Left renal pelvis (tissue), 4 donors: ENCODE data around the gene AKAP6. TPM values are rescaled to one million over a fixed set of nuclear protein-coding genes. Genes with fewer than 3 reads are reported as not detected.

Experiments used
- DNase-seq, 4 donors: peaks; one replicate each; pipeline ENCODE4 v3.0.0-alpha.2; 2013; ENCODE audit warnings: low read depth in 4 of 4, low spot score in 3 of 4
- polyA plus RNA-seq, 4 donors: library from polyadenylated mRNA; unstranded; fragments of 120-200 nt; gene quantifications; one replicate each; pipeline ENCODE4 v1.2.1, GENCODE V29; 2013; ENCODE audit not compliant: insufficient read length in 4 of 4

Gene AKAP6
- 1 to 10 TPM; 1.3 to 3.2 (median 2.2) TPM for polyA plus RNA-seq

- no peak for DNase-seq
Measured at GRCh38 chr14:32329146-32329545, at the start of gene AKAP6. Gene AKAP6, plus strand, starts transcription at chr14:32329298. Its CDS starts 104,196 bp downstream, at chr14:32433494.

GRCh38 chr14:32286602-32287001 lies 42.5 kb upstream of the AKAP6 start:
- DNase-seq, result no peak

DNA sequence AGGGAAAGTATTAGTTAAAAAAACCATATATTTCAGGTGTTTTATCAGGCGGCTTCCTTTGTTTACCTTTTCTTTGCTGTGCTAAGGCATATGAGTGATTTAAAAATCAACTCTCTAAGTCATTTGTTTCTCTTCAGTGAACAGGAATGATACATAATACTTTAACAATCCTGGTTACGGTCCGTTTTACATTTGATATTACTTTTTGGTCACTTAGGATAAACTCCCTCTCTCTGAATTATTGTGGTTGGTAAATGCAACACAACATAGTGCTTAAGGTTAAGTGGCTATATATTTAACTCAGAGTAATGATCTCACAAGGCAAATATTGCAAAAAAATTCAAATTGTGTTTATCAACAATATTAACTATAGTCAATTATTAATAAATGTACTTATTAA lies 32.7 kb upstream of the AKAP6 start:
- no peak for DNase-seq

GRCh38 chr14:32298346-32298745 lies 30.8 kb upstream of the AKAP6 start:
- no peak for DNase-seq

DNA sequence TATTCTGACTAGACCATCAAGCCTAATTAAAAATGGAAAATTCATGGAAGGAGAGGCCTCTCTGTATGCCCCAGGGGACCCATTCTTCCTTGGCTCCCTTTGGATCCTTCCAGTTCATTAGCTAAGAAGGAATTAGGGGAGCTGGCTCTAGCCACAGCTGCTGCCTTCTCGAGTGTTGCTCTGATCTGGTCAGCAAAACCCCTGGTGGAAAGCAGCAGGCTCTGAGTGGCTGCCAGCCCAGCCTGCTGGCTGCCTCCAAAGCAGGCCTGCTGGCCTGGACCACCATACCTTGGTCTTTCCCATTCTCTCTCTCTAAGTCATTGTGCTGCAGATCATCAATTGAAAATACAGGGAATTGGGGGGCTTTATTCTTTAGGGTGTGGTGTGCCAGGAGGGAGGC lies 29.0 kb upstream of the AKAP6 start:
- no peak for DNase-seq

- DNase-seq, result no peak
Measured at GRCh38 chr14:32303865-32304264, 25.2 kb upstream of the AKAP6 start.

DNA sequence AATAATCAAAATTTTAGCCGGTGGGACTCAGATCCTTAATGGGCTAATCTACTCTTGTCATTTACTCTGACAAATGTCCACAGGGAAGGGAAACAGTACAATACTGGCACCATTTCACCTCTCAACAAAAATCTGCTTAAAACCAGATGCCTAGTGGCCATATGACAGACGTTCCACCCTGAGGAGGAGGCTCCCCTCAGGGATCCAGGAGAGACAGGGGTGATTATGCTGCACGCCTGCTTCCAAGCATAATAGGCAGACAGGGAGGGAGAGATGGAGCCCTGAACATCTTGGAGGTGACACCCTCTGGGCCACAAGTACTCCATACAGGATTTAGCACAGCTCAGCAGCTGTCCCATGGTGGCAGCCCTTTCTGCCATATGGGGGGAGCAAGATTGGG lies 24.8 kb upstream of the AKAP6 start:
- DNase-seq, result no peak

DNA sequence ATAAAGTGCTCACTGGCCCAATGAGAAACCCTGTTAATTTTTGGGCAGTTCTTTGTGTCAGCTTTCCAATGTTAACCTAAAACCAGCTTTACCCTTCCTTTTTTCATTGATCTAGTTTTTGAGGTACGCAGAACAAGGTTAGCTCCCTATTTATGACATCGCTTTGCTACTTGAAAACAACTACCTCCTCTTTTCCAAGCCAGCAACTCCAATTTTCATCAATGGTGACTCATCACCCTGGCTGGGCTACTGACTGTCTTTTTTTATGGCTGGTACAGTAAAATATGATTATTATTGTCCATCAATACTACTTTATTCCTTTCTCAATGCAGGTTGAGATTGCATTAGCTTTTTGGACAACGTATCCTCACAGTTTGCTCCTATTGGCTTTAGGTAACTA lies 22.5 kb upstream of the AKAP6 start:
- no peak for DNase-seq

DNA sequence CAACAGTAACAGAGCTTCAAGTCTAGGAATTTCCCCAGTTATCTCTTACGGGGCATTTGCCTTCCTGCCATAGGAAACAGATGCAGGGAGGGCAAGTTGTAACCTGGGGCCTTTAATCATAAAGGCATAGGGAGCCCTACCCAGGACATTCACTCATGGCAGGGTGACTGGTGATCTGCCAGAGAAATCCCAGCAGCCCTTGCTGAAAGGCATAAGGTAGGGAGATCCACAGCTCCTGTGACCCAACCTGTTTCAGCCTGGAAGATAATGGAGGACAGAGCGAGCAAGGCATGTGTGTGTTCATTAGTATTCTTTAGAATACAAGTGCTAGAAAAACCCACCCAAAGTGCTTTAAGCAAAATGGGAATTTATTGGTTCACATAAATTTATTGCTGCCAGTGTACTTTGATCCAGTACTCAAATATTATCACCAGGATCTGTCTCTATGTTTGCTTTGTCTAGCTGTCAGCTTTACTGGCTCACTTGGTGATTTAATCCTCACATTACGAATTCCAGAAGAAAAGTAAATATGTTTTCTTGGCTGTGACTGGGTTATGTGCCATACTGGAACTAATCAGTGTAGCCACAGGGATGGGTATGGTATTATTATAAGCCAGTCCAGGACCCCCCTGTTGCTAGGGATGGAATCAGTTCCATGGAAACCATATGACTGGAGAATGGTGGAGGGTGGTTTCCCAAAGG lies 21.1 kb upstream of the AKAP6 start:
- DNase-seq, result no peak

DNA sequence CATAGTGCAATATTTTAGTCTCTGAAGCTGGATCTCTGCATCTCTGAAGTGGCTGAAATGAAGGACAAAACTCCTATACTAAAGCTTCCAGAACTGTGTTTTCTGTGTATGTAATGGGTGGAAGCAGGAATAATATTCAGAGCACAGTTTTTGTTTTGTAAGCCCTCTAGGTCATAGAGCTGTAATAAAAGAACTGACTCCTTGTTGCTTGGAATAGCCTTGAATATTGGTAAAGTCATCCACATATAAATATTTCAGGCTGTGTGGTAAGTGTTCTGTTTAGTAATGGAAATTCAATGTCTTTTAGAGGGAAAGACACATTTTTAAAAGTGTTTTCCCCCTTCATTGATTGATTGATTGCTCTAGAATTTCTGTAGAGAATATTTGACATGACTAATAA lies 18.2 kb upstream of the AKAP6 start:
- DNase-seq, result no peak

- no peak for DNase-seq
Measured at GRCh38 chr14:32311294-32312009, 17.6 kb upstream of the AKAP6 start.

DNA sequence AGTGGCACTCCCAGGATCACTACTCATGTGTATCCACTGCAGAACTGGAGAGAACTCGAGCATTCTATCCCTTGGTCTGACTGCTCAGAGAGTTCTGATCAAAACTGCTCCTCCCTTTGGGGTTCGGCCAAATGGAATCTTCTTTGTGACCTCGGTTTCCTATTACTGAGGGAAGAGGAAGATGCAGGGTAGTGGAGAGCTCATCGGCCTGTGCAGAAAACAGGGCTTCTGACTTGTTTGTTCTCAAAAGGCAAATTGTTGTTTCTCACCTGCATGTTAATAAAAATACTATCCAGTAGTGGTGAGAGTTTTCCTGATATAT lies 17.1 kb upstream of the AKAP6 start:
- DNase-seq, result no peak

DNA sequence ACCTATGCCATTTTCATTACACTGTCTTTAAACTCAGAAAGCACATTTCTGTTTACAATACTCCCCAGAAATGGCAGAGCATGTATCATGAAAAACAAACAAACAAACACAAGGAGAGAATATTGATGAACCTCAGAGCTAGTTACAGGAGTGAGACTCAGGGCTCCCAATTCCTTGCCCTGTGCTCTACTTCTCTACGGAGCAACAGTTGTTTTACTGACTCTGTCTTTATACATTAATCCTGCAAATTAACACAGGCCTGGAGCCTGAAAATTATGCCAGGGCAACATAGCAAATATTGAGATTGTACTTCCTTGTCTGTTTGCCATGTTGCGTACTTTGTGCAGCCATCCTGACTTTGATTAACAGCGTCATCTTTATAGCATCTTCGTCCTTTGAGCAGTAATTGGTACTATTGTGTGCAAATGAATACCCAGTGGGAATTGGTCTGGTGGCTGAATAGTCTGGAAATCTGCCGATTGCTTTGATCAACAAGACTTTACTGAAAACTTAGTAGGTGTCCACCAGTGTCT lies 15.2 kb upstream of the AKAP6 start:
- DNase-seq, result no peak

- DNase-seq, result no peak
Measured at GRCh38 chr14:32318087-32318795, 10.9 kb upstream of the AKAP6 start.

- no peak for DNase-seq
Measured at GRCh38 chr14:32319368-32320049, 9.6 kb upstream of the AKAP6 start.

- DNase-seq, result no peak
Measured at GRCh38 chr14:32324601-32325000, 4.5 kb upstream of the AKAP6 start.

GRCh38 chr14:32327255-32327961 lies 1.7 kb upstream of the AKAP6 start:
- DNase-seq, result no peak

GRCh38 chr14:32329690-32330285 lies 690 bp downstream of the AKAP6 start:
- DNase-seq, result no peak

GRCh38 chr14:32330351-32331111 lies 1.4 kb downstream of the AKAP6 start:
- DNase-seq, result no peak
